Smooth muscle cell of the brain vasculature (primary cell): ENCODE measurements around the gene RASA3.
"Not testable (repeated sequence)": the region's sequence is repeated elsewhere in the genome, so short reads cannot be mapped to it uniquely, and the experiment has no call there.

Experiments
- DNase-seq: peaks from one replicate; pipeline ENCODE4 v3.0.0-alpha.2; 2012; ENCODE audit warnings: low read depth, low spot score

The RASA3 gene

GRCh38 chr13:113990321-113990837 lies 142.0 kb downstream of the RASA3 start:
- DNase-seq = no peak

- no peak for DNase-seq
Observed at GRCh38 chr13:113989585-113990300, 142.7 kb downstream of the RASA3 start.

- DNase-seq = not testable (repeated sequence)
Observed at GRCh38 chr13:113988859-113989258, 143.6 kb downstream of the RASA3 start.

GRCh38 chr13:113982296-113982661 lies 150.1 kb downstream of the RASA3 start:
- DNase-seq = no peak

GRCh38 chr13:113981611-113982295 lies 150.7 kb downstream of the RASA3 start:
- no peak for DNase-seq

- peak; percentile 43 for DNase-seq
Observed at GRCh38 chr13:113981194-113981605, 151.2 kb downstream of the RASA3 start.

GRCh38 chr13:113980489-113981064 lies 151.8 kb downstream of the RASA3 start:
- no peak for DNase-seq

GRCh38 chr13:113979791-113980471 lies 152.5 kb downstream of the RASA3 start:
- no peak for DNase-seq

GRCh38 chr13:113978741-113979481 lies 153.5 kb downstream of the RASA3 start:
- no peak for DNase-seq

- no peak for DNase-seq
Observed at GRCh38 chr13:113977976-113978375, 154.4 kb downstream of the RASA3 start.

GRCh38 chr13:113976711-113977684 lies 155.4 kb downstream of the RASA3 start:
- no peak for DNase-seq

- DNase-seq = no peak
Observed at GRCh38 chr13:113975416-113975815, 157.0 kb downstream of the RASA3 start.

- no peak for DNase-seq
Observed at GRCh38 chr13:113974304-113975281, 157.8 kb downstream of the RASA3 start.

- DNase-seq = no peak
Observed at GRCh38 chr13:113973218-113974164, 158.9 kb downstream of the RASA3 start, which contains the start of gene C13orf46. TSS of gene C13orf46 (minus strand) at chr13:113974076. CDS start at chr13:113973997, 79 bp downstream.

- no peak for DNase-seq
Observed at GRCh38 chr13:113972451-113973217, 159.8 kb downstream of the RASA3 start.

- no peak for DNase-seq
Observed at GRCh38 chr13:113971471-113972231, 160.8 kb downstream of the RASA3 start.
